22Rv1 (cell line): Measurements from ENCODE around the gene TMEM161B.

Experiments
- ZFX ChIP-seq: fragments of 450-650 bp; IDR thresholded peaks from 2 replicates; pipeline ENCODE4 v1.6.1; 2017; ENCODE audit warnings: antibody characterized with exemption, borderline replicate concordance
- TF ChIP-seq, protein P1 (sequence below): fragments of 450-650 bp; IDR thresholded peaks from 2 replicates; pipeline ENCODE4 v1.5.1; 2017; ENCODE audit warnings: mild to moderate bottlenecking

DNA sequence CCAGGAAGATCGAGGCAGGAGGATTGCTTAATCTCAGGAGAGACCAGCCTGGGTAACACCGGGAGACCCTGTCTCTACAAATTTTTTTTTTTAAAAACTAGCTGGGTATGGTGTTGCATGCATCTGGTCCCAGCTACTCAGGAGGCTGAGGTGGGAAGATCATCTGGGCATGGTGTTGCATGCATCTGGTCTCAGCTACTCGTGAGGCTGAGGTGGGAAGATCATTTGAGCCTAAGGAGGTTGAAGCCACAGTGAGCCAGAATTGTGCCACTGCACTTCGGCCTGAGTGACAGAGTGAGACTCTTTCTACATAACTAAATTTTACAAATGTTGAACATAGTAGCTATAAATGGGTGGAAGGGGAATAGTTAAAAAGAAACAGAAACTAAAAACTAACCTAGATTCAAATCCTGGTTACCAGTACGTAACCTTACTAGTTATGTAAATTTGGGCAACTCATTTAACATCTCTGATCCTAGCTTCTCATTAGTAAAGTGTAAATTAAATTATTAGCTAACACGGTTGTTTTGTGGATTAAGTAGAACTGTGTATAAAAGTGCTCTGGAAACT is 41.7 kb downstream of the TMEM161B start:
- TF ChIP-seq, protein P1, sequence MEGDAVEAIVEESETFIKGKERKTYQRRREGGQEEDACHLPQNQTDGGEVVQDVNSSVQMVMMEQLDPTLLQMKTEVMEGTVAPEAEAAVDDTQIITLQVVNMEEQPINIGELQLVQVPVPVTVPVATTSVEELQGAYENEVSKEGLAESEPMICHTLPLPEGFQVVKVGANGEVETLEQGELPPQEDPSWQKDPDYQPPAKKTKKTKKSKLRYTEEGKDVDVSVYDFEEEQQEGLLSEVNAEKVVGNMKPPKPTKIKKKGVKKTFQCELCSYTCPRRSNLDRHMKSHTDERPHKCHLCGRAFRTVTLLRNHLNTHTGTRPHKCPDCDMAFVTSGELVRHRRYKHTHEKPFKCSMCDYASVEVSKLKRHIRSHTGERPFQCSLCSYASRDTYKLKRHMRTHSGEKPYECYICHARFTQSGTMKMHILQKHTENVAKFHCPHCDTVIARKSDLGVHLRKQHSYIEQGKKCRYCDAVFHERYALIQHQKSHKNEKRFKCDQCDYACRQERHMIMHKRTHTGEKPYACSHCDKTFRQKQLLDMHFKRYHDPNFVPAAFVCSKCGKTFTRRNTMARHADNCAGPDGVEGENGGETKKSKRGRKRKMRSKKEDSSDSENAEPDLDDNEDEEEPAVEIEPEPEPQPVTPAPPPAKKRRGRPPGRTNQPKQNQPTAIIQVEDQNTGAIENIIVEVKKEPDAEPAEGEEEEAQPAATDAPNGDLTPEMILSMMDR = no peak
- no peak for TF ChIP-seq ZFX
